SH-SY5Y (cell line): ENCODE results near the gene ARHGAP11B.

Experiments
- GATA2 ChIP-seq: IDR thresholded peaks from 2 replicates; pipeline ENCODE4 v1.6.1; 2011; ENCODE audit warnings: mild to moderate bottlenecking, low read depth, low read length
- GATA3 ChIP-seq: IDR thresholded peaks from 2 replicates; pipeline ENCODE4 v1.6.1; 2011; ENCODE audit warnings: low read depth, mild to moderate bottlenecking, low read length, moderate library complexity

DNA sequence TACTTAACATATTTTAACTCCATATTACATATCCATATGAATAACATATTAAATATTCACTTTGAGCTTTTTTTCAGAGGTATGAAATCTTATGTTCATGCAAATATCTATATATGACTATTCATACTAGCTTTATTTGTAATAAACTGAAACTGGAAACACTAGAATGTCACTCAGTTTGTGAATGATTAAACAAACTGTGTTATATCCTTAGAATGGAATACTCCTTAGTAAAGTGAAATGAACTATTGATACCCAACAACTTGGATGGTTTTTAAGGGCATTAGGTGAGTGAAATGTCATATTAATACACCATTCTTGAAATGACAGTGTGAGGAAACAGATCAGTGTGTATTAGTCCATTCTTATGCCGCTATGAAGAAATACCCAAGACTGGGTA lies 45.4 kb downstream of the ARHGAP11B start:
- TF ChIP-seq GATA2 = no peak
- TF ChIP-seq GATA3 = no peak
